Astrocyte (in vitro differentiated cells and primary cell): ENCODE results near the gene PITPNB. TPM values are rescaled to one million over a fixed set of nuclear protein-coding genes. Genes with fewer than 3 reads are reported as not detected.

Experiments used
- DNase-seq: peaks from one replicate; pipeline ENCODE4 v3.0.0-alpha.2; 2010; ENCODE audit warnings: low read depth
- FAIRE-seq: peaks from 2 replicates; lab custom pipeline; 2011; peaks lifted over from hg19 to GRCh38; lab: Jason Lieb, UNC
- H2AFZ ChIP-seq: 2 replicates; pipeline ENCODE4 v1.6.0; 2012; ENCODE audit warnings: low read depth, low read length, inconsistent platforms
- H3K27ac ChIP-seq: 2 replicates; pipeline ENCODE4 v1.5.1; 2011; ENCODE audit warnings: low read depth, low read length, inconsistent platforms
- H3K27me3 ChIP-seq: 2 replicates; pipeline ENCODE4 v1.6.0; 2011; ENCODE audit warnings: low read length, inconsistent platforms; ENCODE audit not compliant: insufficient read depth
- H3K36me3 ChIP-seq: 2 replicates; pipeline ENCODE4 v1.5.1; 2011; ENCODE audit warnings: low read length, inconsistent platforms; ENCODE audit not compliant: insufficient read depth
- H3K4me1 ChIP-seq: 2 replicates; pipeline ENCODE4 v1.5.1; 2011; ENCODE audit warnings: low read length, inconsistent platforms; ENCODE audit not compliant: insufficient read depth
- H3K4me2 ChIP-seq: 2 replicates; pipeline ENCODE4 v1.6.0; 2012; ENCODE audit warnings: low read length, inconsistent platforms
- H3K4me3 ChIP-seq: 2 replicates; pipeline ENCODE4 v1.5.1; 2011; ENCODE audit warnings: low read depth, mild to moderate bottlenecking, low read length, inconsistent platforms; ENCODE audit not compliant: insufficient read depth
- H3K79me2 ChIP-seq: 2 replicates; pipeline ENCODE4 v1.6.0; 2012; ENCODE audit warnings: mild to moderate bottlenecking, low read length, inconsistent platforms; ENCODE audit not compliant: insufficient read depth
- H3K9ac ChIP-seq: 2 replicates; pipeline ENCODE4 v1.6.0; 2012; ENCODE audit warnings: mild to moderate bottlenecking, low read length, inconsistent platforms
- H3K9me3 ChIP-seq: 2 replicates; pipeline ENCODE4 v1.5.1; 2012; ENCODE audit warnings: low read depth, mild to moderate bottlenecking, low read length, inconsistent platforms; ENCODE audit not compliant: insufficient read depth
- H4K20me1 ChIP-seq: 2 replicates; pipeline ENCODE4 v1.6.0; 2012; ENCODE audit warnings: low read length, inconsistent platforms; ENCODE audit not compliant: insufficient read depth
- H3K27ac Mint-ChIP-seq: one replicate; pipeline ENCODE4 v1.8.0; 2021; ENCODE audit warnings: mild to moderate bottlenecking, mixed read lengths; ENCODE audit not compliant: unreplicated experiment
- H3K27me3 Mint-ChIP-seq: one replicate; pipeline ENCODE4 v1.8.0; 2021; ENCODE audit warnings: low read depth, mixed read lengths; ENCODE audit not compliant: unreplicated experiment
- H3K36me3 Mint-ChIP-seq: one replicate; pipeline ENCODE4 v1.8.0; 2021; ENCODE audit warnings: low read depth, mixed read lengths; ENCODE audit not compliant: unreplicated experiment
- H3K4me1 Mint-ChIP-seq: one replicate; pipeline ENCODE4 v1.8.0; 2021; ENCODE audit warnings: low read depth, mixed read lengths; ENCODE audit not compliant: unreplicated experiment
- H3K4me3 Mint-ChIP-seq: one replicate; pipeline ENCODE4 v1.8.0; 2021; ENCODE audit warnings: mild to moderate bottlenecking, moderate library complexity, mixed read lengths; ENCODE audit not compliant: unreplicated experiment
- H3K9me3 Mint-ChIP-seq: one replicate; pipeline ENCODE4 v1.8.0; 2021; ENCODE audit warnings: mild to moderate bottlenecking, mixed read lengths; ENCODE audit not compliant: unreplicated experiment
- EZH2 ChIP-seq: IDR thresholded peaks from 2 replicates; pipeline ENCODE4 v1.6.1; 2012; ENCODE audit warnings: mild to moderate bottlenecking, low read length, inconsistent platforms; ENCODE audit not compliant: insufficient read depth
- total RNA-seq: library from RNA; stranded (reverse); gene quantifications from 2 replicates; pipeline ENCODE4 v1.2.1, GENCODE V29; 2021
- TF ChIP-seq, protein P1 (sequence below): IDR thresholded peaks from 2 replicates; pipeline ENCODE4 v1.5.1; 2011; ENCODE audit warnings: low read depth, mild to moderate bottlenecking, inconsistent platforms, low read length, moderate library complexity; ENCODE audit not compliant: insufficient read depth

The PITPNB gene
- total RNA-seq, 1 donor from 2014 or later: 90.6 TPM

DNA sequence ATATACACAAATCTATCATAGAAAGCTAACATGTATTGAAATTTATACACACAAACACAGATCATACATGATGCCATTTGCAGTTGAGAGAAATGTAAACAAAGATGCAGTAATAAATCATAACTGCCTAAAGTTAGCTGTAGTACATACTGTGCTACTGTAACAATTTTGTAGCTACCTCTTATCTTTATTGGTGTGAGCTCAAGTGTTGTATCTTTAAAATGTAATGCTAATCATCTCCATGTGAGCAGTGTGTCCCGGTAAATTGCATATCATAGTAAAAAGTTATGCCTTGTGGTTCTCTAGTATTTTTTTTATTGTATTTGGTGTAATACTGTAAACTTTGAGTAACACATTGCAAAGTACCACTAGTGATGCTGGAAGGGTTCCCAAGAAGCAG, 16.8 kb upstream of the PITPNB start:
- Histone ChIP-seq H3K9ac (no peak overlapping the region), H3K27me3 (no peaks in the 10 kb centered on the region)
- FAIRE-seq: peak; percentile 23

DNA sequence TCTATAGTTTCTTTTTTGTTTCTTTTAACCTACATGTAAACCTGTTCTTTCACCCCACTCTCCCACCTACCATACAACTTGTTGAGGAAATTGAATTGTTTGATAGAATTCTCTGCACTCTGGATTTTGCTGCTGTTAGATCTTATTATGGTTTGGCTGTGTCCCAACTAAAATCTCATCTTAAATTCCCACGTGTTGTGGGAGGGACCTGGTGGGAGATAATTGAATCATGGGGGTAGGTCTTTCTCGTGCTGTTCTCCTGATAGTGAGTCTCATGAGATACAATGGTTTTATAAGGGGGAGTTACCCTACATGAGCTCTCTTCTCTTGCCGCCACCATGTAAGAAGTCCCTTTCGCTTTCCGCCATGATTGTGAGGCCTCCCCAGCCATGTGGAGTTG, 15.0 kb upstream of the PITPNB start:
- no peaks in the 10 kb centered on the region for H3K27me3 ChIP-seq
- no peak overlapping the region for H3K4me2 ChIP-seq
- no peak overlapping the region for H2AFZ ChIP-seq
- no peaks in the 10 kb centered on the region for H3K9me3 Mint-ChIP-seq
- H4K20me1 ChIP-seq: no peaks in the 10 kb centered on the region
- TF ChIP-seq, protein P1, sequence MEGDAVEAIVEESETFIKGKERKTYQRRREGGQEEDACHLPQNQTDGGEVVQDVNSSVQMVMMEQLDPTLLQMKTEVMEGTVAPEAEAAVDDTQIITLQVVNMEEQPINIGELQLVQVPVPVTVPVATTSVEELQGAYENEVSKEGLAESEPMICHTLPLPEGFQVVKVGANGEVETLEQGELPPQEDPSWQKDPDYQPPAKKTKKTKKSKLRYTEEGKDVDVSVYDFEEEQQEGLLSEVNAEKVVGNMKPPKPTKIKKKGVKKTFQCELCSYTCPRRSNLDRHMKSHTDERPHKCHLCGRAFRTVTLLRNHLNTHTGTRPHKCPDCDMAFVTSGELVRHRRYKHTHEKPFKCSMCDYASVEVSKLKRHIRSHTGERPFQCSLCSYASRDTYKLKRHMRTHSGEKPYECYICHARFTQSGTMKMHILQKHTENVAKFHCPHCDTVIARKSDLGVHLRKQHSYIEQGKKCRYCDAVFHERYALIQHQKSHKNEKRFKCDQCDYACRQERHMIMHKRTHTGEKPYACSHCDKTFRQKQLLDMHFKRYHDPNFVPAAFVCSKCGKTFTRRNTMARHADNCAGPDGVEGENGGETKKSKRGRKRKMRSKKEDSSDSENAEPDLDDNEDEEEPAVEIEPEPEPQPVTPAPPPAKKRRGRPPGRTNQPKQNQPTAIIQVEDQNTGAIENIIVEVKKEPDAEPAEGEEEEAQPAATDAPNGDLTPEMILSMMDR: no peak
- TF ChIP-seq EZH2: no peak
- H3K4me3 ChIP-seq: no peak overlapping the region
- no peaks in the 10 kb centered on the region for H3K79me2 ChIP-seq
- H3K27ac ChIP-seq: no peak overlapping the region
- H3K36me3 Mint-ChIP-seq: no peaks in the 10 kb centered on the region
- H3K4me3 Mint-ChIP-seq: no peak overlapping the region
- no peaks in the 10 kb centered on the region for H3K9me3 ChIP-seq
- H3K27me3 Mint-ChIP-seq: no peaks in the 10 kb centered on the region
- FAIRE-seq (no peak), DNase-seq (no peak)
- H3K4me1 ChIP-seq: no peaks in the 10 kb centered on the region
- peaks cover 5% of the 10 kb centered on the region for H3K4me1 Mint-ChIP-seq
- H3K36me3 ChIP-seq: no peaks in the 10 kb centered on the region
- no peak overlapping the region for H3K27ac Mint-ChIP-seq
- no peak overlapping the region for H3K9ac ChIP-seq

More for the DNA sequence above, 16.8 kb upstream of the PITPNB start:
- H3K27ac Mint-ChIP-seq: no peak overlapping the region
- no peaks in the 10 kb centered on the region for H3K79me2 ChIP-seq
- H2AFZ ChIP-seq: no peak overlapping the region
- no peak for DNase-seq
- no peak overlapping the region for H3K4me3 ChIP-seq
- no peaks in the 10 kb centered on the region for H3K9me3 Mint-ChIP-seq
- peaks cover 2% of the 10 kb centered on the region for H3K36me3 Mint-ChIP-seq
- no peaks in the 10 kb centered on the region for H3K27me3 Mint-ChIP-seq
- no peak overlapping the region for H3K4me3 Mint-ChIP-seq
- no peaks in the 10 kb centered on the region for H3K4me1 Mint-ChIP-seq
- no peaks in the 10 kb centered on the region for H3K9me3 ChIP-seq
- no peak overlapping the region for H3K27ac ChIP-seq
- H3K4me1 ChIP-seq: no peaks in the 10 kb centered on the region
- no peaks in the 10 kb centered on the region for H4K20me1 ChIP-seq
- TF ChIP-seq, protein P1: no peak
- no peak for TF ChIP-seq EZH2
- no peak overlapping the region for H3K4me2 ChIP-seq
- no peaks in the 10 kb centered on the region for H3K36me3 ChIP-seq

DNA sequence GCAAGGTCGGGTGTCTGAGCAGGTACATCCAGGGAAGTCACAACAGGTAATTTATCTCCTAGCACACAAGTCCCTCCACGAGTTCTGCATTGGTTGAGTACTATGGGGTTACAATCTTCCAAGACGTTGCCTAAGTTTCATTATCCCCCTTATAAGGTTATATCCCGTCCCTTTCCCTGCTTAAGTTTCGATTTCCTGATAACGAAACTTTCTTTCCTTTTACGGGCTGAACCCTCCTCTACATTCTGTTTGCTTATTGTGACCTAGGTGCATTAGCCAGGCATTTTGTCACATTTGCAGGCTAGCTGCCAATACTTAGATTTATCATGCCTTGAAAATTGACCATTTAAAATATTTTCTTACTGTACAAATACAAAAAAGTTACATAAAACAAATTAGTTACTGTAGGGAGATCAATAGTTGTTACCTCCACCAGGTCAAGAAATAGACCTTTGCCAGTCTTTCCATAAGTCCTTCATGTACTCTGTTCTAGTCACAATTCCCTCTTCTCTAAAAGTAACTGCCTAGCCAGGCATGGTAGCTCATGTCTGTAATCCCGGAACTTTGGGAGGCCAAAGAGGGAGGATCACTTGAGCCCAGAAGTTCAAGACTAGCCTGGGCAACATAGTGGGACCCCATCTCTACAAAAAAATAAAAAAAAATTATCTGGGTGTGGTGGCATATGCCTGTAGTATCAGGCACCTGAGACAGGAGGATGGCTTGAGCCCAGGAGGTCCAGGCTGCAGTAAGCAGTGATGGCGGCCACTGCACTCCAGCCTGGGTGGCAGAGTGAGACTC, 14.3 kb upstream of the PITPNB start:
- TF ChIP-seq, protein P1: no peak
- no peak for TF ChIP-seq EZH2
- Histone ChIP-seq H3K9ac (no peak overlapping the region), H4K20me1 (no peaks in the 10 kb centered on the region), H3K27me3 (no peaks in the 10 kb centered on the region), H3K27ac (no peak overlapping the region), H3K4me3 (no peak overlapping the region), H3K4me2 (no peak overlapping the region), H2AFZ (no peak overlapping the region), H3K4me1 (no peaks in the 10 kb centered on the region), H3K79me2 (no peaks in the 10 kb centered on the region), H3K9me3 (no peaks in the 10 kb centered on the region), H3K36me3 (no peaks in the 10 kb centered on the region)
- FAIRE-seq: peak; percentile 65
- no peak overlapping the region for H3K4me3 Mint-ChIP-seq
- H3K27ac Mint-ChIP-seq: no peak overlapping the region
- H3K4me1 Mint-ChIP-seq: peaks cover 5% of the 10 kb centered on the region
- no peaks in the 10 kb centered on the region for H3K36me3 Mint-ChIP-seq
- no peaks in the 10 kb centered on the region for H3K9me3 Mint-ChIP-seq
- H3K27me3 Mint-ChIP-seq: no peaks in the 10 kb centered on the region
- DNase-seq: no peak
